GM19023 (cell line): ENCODE data around the gene DTNB.

Experiments used
- ATAC-seq: cut with Tn5 transposase; IDR thresholded peaks from one replicate; pipeline ENCODE4 v1.9.1; 2021; ENCODE audit warnings: mild to moderate bottlenecking, moderate library complexity; ENCODE audit not compliant: unreplicated experiment

Gene DTNB

GRCh38 chr2:25473758-25474340 is 199.5 kb downstream of the DTNB start:
- no peak for ATAC-seq

- ATAC-seq: no peak
Measured at GRCh38 chr2:25473131-25473530, 200.2 kb downstream of the DTNB start.

- no peak for ATAC-seq
Measured at GRCh38 chr2:25470806-25471205, 202.6 kb downstream of the DTNB start.

- no peak for ATAC-seq
Measured at GRCh38 chr2:25467743-25468142, 205.6 kb downstream of the DTNB start.

GRCh38 chr2:25462021-25462420 is 211.4 kb downstream of the DTNB start:
- ATAC-seq: no peak

GRCh38 chr2:25460261-25460905 is 213.0 kb downstream of the DTNB start:
- no peak for ATAC-seq

- ATAC-seq: no peak
Measured at GRCh38 chr2:25454824-25455611, 218.4 kb downstream of the DTNB start.

- ATAC-seq: peak; percentile 73
Measured at GRCh38 chr2:25453199-25453905, 220.0 kb downstream of the DTNB start.

- no peak for ATAC-seq
Measured at GRCh38 chr2:25448808-25449207, 224.6 kb downstream of the DTNB start.

GRCh38 chr2:25447018-25447417 is 226.4 kb downstream of the DTNB start:
- no peak for ATAC-seq

- ATAC-seq: no peak
Measured at GRCh38 chr2:25446122-25446521, 227.3 kb downstream of the DTNB start.

- ATAC-seq: no peak
Measured at GRCh38 chr2:25445464-25445863, 227.9 kb downstream of the DTNB start.

GRCh38 chr2:25444608-25445270 is 228.6 kb downstream of the DTNB start:
- ATAC-seq: no peak

GRCh38 chr2:25443766-25444165 is 229.6 kb downstream of the DTNB start:
- no peak for ATAC-seq

- ATAC-seq: no peak
Measured at GRCh38 chr2:25441353-25441752, 232.0 kb downstream of the DTNB start.

- ATAC-seq: no peak
Measured at GRCh38 chr2:25438793-25439192, 234.6 kb downstream of the DTNB start.

- no peak for ATAC-seq
Measured at GRCh38 chr2:25437881-25438662, 235.3 kb downstream of the DTNB start.

- no peak for ATAC-seq
Measured at GRCh38 chr2:25435421-25435820, 238.0 kb downstream of the DTNB start.

GRCh38 chr2:25431604-25432003 is 241.8 kb downstream of the DTNB start:
- no peak for ATAC-seq

- no peak for ATAC-seq
Measured at GRCh38 chr2:25430556-25430955, 242.8 kb downstream of the DTNB start.
